Measurements from ENCODE around the gene FAM9B. TPM values are rescaled to one million over a fixed set of nuclear protein-coding genes. Genes with fewer than 3 reads are reported as not detected.

FAM9B gene
- total and polyA plus RNA-seq, 7 experiments from 2014 or later, result not detected

DNA sequence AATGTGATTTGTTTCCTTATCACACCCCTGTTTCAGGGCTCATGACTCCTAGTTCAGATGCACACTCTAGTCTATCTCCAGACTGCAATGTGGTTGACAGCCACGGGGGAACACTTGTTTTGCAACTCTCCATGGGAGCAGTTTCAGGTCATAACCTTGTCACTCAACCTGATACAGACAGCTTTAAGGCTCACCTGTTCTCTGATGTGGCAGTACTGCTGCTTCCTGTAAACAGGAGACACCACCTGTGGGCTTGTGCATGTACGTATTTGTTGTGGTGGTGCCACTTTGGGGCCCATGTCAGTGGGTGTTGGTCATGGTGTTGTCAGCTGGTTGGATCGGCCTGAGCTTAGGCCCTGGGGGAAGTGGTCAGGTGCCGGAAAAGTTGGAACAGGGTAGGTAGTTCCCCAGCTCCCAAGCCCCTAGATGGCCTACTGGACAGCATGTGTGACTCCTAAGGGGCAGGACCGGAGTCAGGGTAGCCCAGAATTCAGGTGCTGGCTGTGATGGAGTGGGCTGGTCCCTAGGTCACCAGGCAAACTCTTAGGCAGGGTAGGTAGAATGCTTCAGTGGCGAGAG is 46.2 kb downstream of the FAM9B start:
- H3K4me1 ChIP-seq (ENCODE audit: control insufficient read depth in 2 of 2, insufficient read depth in 2 of 2, low read length in 2 of 2), result peaks cover 3 to 21% of the 10 kb centered on the region in 2 donors
- H3K4me3 ChIP-seq (ENCODE audit: low read length), result no peak overlapping the region
- peak; percentile 97 for ATAC-seq
- intact Hi-C loops (cut with micrococcal nuclease), result loop anchor here in 1 of 2 donors (5.0 kb wide), 2 partner anchors 355 to 475 kb away; no protein-coding TSS in a partner anchor
- H3K27me3 ChIP-seq (ENCODE audit: control insufficient read depth in 2 of 2, insufficient read depth in 2 of 2, low read length in 2 of 2), result no peaks in the 10 kb centered on the region
- Mint-ChIP-seq H3K4me1 (peaks cover 8 to 34% (median 27%) of the 10 kb centered on the region in 7 donors), H3K36me3 (no peaks in the 10 kb centered on the region), H3K4me3 (peak overlapping the region in 9 of 10 donors; percentile 33 to 78 (median 53)), H3K27ac (peak overlapping the region; percentile 30 to 99 (median 94)), H3K9me3 (no peaks in the 10 kb centered on the region), H3K27me3 (no peaks in the 10 kb centered on the region)
- DNase-seq, result peak in 8 of 9 donors; percentile 11 to 86 (median 80)
- POLR2A ChIA-PET, result interaction anchor here (0.7 to 1.5 kb wide), 4 partner anchors 10 to 476 kb away, joined by 3 to 10 read pairs (median 4); no protein-coding TSS in a partner anchor
- no peaks in the 10 kb centered on the region for H3K36me3 ChIP-seq (ENCODE audit: control insufficient read depth in 2 of 3, insufficient read depth in 3 of 3, low read length in 3 of 3)
- CTCF ChIA-PET, result no interaction called here
- H3K27ac ChIP-seq (ENCODE audit: low read depth, low read length), result peak overlapping the region; percentile 10
- no peaks in the 10 kb centered on the region for H3K9me3 ChIP-seq (ENCODE audit: control insufficient read depth in 2 of 3, low read length in 3 of 3)

GRCh38 chrX:8984231-8984630 is 49.7 kb downstream of the FAM9B start:
- Histone ChIP-seq H3K36me3 (ENCODE audit: control insufficient read depth in 2 of 3, insufficient read depth in 3 of 3, low read length in 3 of 3) (no peaks in the 10 kb centered on the region), H3K9me3 (ENCODE audit: control insufficient read depth in 2 of 3, low read length in 3 of 3) (no peaks in the 10 kb centered on the region), H3K4me1 (ENCODE audit: control insufficient read depth in 2 of 2, insufficient read depth in 2 of 2, low read length in 2 of 2) (peaks cover 3 to 21% of the 10 kb centered on the region in 2 donors), H3K27ac (ENCODE audit: low read depth, low read length) (no peak overlapping the region), H3K27me3 (ENCODE audit: control insufficient read depth in 2 of 2, insufficient read depth in 2 of 2, low read length in 2 of 2) (no peaks in the 10 kb centered on the region), H3K4me3 (ENCODE audit: low read length) (no peak overlapping the region)
- Mint-ChIP-seq H3K9me3 (peaks cover 0 to 2% (median 0%) of the 10 kb centered on the region in 11 donors), H3K27ac (no peak overlapping the region), H3K27me3 (peaks cover 0 to 5% (median 0%) of the 10 kb centered on the region in 5 donors), H3K4me3 (no peak overlapping the region), H3K4me1 (peaks cover 8 to 42% (median 34%) of the 10 kb centered on the region in 7 donors), H3K36me3 (no peaks in the 10 kb centered on the region)
- no peak for DNase-seq
- intact Hi-C loops (cut with micrococcal nuclease), result no loop called here
- CTCF ChIA-PET, result no interaction called here
- no peak for ATAC-seq
- POLR2A ChIA-PET, result no interaction called here

DNA sequence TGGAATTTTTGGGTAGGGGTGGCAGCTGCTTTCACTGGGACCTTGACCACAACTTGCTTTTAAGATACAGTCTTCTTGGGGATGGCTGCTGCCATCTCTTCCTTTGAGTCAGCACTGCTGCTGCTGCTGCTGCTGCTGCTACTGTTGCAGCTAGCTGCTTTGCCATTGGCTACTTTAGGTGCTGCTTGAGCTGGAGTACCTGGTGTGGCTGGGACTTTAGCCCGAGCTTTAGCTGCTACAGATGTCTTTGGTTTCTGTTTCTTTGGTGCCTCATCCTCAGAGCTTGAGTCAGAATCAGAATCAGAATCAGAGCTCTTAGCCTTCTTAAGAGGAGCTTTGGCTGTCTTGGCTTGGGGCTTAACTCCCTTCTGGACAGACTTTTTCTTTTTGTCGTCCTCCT is 52.2 kb downstream of the FAM9B start:
- Mint-ChIP-seq H3K4me3 (peak overlapping the region in 1 of 10 donors; percentile 15), H3K27ac (peak overlapping the region in 1 of 9 donors; percentile 77), H3K9me3 (peaks cover 0 to 2% (median 0%) of the 10 kb centered on the region in 11 donors), H3K4me1 (peaks cover 3 to 26% (median 15%) of the 10 kb centered on the region in 7 donors), H3K36me3 (no peaks in the 10 kb centered on the region), H3K27me3 (peaks cover 0 to 6% (median 0%) of the 10 kb centered on the region in 5 donors)
- DNase-seq (no peak), ATAC-seq (no peak)
- no peak overlapping the region for H3K4me3 ChIP-seq (ENCODE audit: low read length)
- H3K4me1 ChIP-seq (ENCODE audit: control insufficient read depth in 2 of 2, insufficient read depth in 2 of 2, low read length in 2 of 2), result peaks cover 0 to 7% of the 10 kb centered on the region in 2 donors
- no peaks in the 10 kb centered on the region for H3K9me3 ChIP-seq (ENCODE audit: control insufficient read depth in 2 of 3, low read length in 3 of 3)
- ChIA-PET CTCF (interaction anchor here (0.6 kb wide), 1 partner anchor 12 kb away, joined by 3 read pairs; no protein-coding TSS in a partner anchor), POLR2A (no interaction called here)
- no peaks in the 10 kb centered on the region for H3K36me3 ChIP-seq (ENCODE audit: control insufficient read depth in 2 of 3, insufficient read depth in 3 of 3, low read length in 3 of 3)
- intact Hi-C loops (cut with micrococcal nuclease), result no loop called here
- H3K27ac ChIP-seq (ENCODE audit: low read depth, low read length), result no peak overlapping the region
- H3K27me3 ChIP-seq (ENCODE audit: control insufficient read depth in 2 of 2, insufficient read depth in 2 of 2, low read length in 2 of 2), result no peaks in the 10 kb centered on the region

DNA sequence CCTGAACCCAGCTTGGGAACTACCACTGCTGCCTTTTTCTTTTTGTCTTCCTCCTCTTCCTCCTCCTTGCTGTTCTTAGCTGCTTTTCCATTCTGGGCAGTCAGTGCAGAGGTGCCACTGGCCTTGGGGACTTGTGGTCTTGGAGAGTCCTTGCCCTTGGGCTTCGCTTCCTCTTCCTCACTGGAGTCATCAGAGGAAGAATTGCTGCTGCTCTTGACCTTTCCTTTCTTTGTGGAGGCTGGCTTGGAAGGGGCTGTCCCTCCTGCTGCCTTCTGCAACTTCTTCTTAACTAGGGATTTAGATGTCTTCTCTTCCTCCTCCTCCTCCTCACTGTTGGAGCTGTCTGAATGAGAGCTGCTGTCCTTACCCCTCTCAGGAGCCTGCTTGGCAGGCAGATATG is 53.2 kb downstream of the FAM9B start:
- Mint-ChIP-seq H3K9me3 (peaks cover 0 to 2% (median 0%) of the 10 kb centered on the region in 11 donors), H3K4me3 (no peak overlapping the region), H3K27ac (peak overlapping the region in 1 of 9 donors; percentile 72), H3K27me3 (peaks cover 0 to 6% (median 0%) of the 10 kb centered on the region in 5 donors), H3K4me1 (peaks cover 0 to 18% (median 12%) of the 10 kb centered on the region in 7 donors), H3K36me3 (no peaks in the 10 kb centered on the region)
- no peak for ATAC-seq
- Histone ChIP-seq H3K36me3 (ENCODE audit: control insufficient read depth in 2 of 3, insufficient read depth in 3 of 3, low read length in 3 of 3) (no peaks in the 10 kb centered on the region), H3K27ac (ENCODE audit: low read depth, low read length) (no peak overlapping the region), H3K27me3 (ENCODE audit: control insufficient read depth in 2 of 2, insufficient read depth in 2 of 2, low read length in 2 of 2) (no peaks in the 10 kb centered on the region), H3K4me3 (ENCODE audit: low read length) (no peak overlapping the region), H3K9me3 (ENCODE audit: control insufficient read depth in 2 of 3, low read length in 3 of 3) (no peaks in the 10 kb centered on the region), H3K4me1 (ENCODE audit: control insufficient read depth in 2 of 2, insufficient read depth in 2 of 2, low read length in 2 of 2) (no peaks in the 10 kb centered on the region)
- CTCF ChIA-PET, result no interaction called here
- no peak for DNase-seq
- intact Hi-C loops (cut with micrococcal nuclease), result no loop called here
- POLR2A ChIA-PET, result interaction anchor here (0.6 to 1.0 kb wide), 2 partner anchors 12 to 368 kb away, joined by 3 read pairs; no protein-coding TSS in a partner anchor

Other genes with a start within 250 kb of the FAM9B start
- not detected for gene FAM9A, start 232.7 kb downstream of the FAM9B start, total RNA-seq
- not detected for gene FAM9A, start 232.7 kb downstream of the FAM9B start, polyA plus RNA-seq

All from naive thymus-derived CD4-positive, alpha-beta T cell (primary cell).